ENCODE data around the gene BNC2.
"Not testable (repeated sequence)": the region's sequence is repeated elsewhere in the genome, so short reads cannot be mapped to it uniquely, and the experiment has no call there.

- not testable (repeated sequence) for TF ChIP-seq POLR2A (IDR thresholded peaks at IDR 0.05; ENCODE audit: low read depth, low read length); TAF1 (IDR thresholded peaks at IDR 0.05; ENCODE audit: borderline replicate concordance, low read depth, low read length)
Observed at GRCh38 chr9:16908206-16908605, 37.7 kb upstream of the BNC2 start.

Measured in GM12892 (cell line).